Measurements from ENCODE around the gene ATAD1. TPM values are rescaled to one million over a fixed set of nuclear protein-coding genes. Genes with fewer than 3 reads are reported as not detected.

ATAD1 gene
- total RNA-seq, 1 donor from 2014 or later = 45.8 TPM

DNA sequence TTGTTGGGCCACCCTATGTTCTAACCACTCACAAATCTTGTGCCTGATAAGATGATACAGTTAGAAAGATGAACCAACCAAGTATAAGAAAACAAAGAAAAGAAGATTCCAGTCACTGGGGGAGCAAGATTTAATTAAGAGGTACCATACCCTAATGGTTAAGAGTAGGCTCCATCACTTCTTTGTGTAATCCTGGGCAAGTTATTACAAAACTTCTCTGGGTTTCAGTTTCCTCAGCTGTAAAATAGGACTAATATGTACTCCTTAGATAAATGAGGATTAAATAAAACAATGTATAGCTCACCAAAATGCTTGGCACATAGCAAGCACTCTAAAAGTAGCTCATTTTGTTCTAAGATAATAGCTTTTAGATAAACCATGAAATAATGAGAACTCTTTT is 58.5 kb downstream of the ATAD1 start:
- H3K4me1 Mint-ChIP-seq (ENCODE audit: low read depth) = peaks cover 13% of the 10 kb centered on the region
- TF ChIP-seq, protein P1, sequence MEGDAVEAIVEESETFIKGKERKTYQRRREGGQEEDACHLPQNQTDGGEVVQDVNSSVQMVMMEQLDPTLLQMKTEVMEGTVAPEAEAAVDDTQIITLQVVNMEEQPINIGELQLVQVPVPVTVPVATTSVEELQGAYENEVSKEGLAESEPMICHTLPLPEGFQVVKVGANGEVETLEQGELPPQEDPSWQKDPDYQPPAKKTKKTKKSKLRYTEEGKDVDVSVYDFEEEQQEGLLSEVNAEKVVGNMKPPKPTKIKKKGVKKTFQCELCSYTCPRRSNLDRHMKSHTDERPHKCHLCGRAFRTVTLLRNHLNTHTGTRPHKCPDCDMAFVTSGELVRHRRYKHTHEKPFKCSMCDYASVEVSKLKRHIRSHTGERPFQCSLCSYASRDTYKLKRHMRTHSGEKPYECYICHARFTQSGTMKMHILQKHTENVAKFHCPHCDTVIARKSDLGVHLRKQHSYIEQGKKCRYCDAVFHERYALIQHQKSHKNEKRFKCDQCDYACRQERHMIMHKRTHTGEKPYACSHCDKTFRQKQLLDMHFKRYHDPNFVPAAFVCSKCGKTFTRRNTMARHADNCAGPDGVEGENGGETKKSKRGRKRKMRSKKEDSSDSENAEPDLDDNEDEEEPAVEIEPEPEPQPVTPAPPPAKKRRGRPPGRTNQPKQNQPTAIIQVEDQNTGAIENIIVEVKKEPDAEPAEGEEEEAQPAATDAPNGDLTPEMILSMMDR (IDR thresholded peaks at IDR 0.05; ENCODE audit: unreplicated experiment) = no peak
- DNase-seq (ENCODE audit: low spot score, unreplicated experiment) = no peak
- H3K36me3 Mint-ChIP-seq (ENCODE audit: insufficient read depth) = peaks cover 10% of the 10 kb centered on the region
- H3K27ac Mint-ChIP-seq = no peak overlapping the region
- H3K4me3 Mint-ChIP-seq (ENCODE audit: low read depth) = no peak overlapping the region
- H3K27me3 Mint-ChIP-seq = no peaks in the 10 kb centered on the region
- no peaks in the 10 kb centered on the region for H3K9me3 Mint-ChIP-seq (ENCODE audit: low read depth)

DNA sequence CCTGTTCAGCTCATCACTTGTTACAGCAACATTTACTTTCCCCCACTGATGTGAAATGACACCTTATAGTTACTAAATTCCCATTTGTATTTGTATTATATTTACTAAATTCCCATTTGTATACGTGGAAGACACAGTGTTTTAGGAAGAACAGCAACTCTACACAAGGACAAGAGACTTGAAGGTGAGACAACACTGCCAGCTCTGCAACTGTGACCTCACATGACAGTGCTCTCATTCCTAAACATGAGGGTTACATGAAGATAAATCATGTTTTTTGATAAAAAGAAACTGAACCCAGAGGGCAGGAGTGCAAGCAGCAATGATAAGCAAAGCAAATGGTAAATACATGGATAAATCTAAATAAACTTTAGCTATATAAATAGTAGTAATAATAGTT is 60.3 kb downstream of the ATAD1 start:
- H3K4me1 Mint-ChIP-seq (ENCODE audit: low read depth) = peaks cover 5% of the 10 kb centered on the region
- H3K4me3 Mint-ChIP-seq (ENCODE audit: low read depth) = no peak overlapping the region
- peaks cover 15% of the 10 kb centered on the region for H3K36me3 Mint-ChIP-seq (ENCODE audit: insufficient read depth)
- no peak overlapping the region for H3K27ac Mint-ChIP-seq
- TF ChIP-seq, protein P1 (IDR thresholded peaks at IDR 0.05; ENCODE audit: unreplicated experiment) = no peak
- H3K9me3 Mint-ChIP-seq (ENCODE audit: low read depth) = no peaks in the 10 kb centered on the region
- no peak for DNase-seq (ENCODE audit: low spot score, unreplicated experiment)
- no peaks in the 10 kb centered on the region for H3K27me3 Mint-ChIP-seq

DNA sequence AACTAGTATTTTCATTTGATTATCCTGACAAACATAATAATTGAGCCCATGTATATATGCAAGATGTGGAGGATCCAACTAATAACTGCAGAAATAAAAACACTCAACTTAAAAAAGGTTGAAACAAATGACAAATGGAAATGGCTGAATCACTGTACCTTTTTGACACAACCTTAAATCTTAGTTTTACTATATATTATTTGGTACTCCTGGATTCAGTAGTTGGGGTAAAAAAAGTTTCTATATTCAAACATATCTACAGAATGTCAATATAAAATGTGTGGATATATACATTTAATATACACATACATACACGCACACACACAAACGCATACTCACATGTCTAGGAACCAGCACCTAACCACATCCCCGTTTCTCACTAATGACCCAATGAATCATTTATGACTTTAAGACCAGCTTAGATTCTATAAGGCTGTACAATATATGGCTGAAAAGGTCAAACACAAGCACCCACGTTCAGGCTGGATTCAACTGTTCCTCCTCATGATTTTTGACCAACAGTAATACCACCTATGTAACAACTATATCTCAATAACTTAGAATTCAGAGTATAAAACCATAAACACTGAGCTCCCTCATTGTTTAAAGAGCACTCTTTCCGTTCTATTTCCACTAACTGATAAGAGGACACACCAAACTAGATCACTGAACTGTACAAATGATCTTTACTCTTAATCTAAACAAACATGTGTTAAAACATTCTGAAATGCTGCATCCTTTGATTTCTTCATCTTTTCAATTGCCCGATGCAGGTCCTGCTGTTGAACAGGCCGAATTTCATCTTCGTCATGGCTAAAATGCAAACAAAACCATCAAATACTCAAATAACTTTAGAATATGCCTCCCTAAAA is 63.8 kb downstream of the ATAD1 start:
- no peaks in the 10 kb centered on the region for H3K9me3 Mint-ChIP-seq (ENCODE audit: low read depth)
- DNase-seq (ENCODE audit: low spot score, unreplicated experiment) = no peak
- H3K27ac Mint-ChIP-seq = no peak overlapping the region
- H3K4me1 Mint-ChIP-seq (ENCODE audit: low read depth) = peaks cover 19% of the 10 kb centered on the region
- TF ChIP-seq, protein P1 (IDR thresholded peaks at IDR 0.05; ENCODE audit: unreplicated experiment) = no peak
- no peaks in the 10 kb centered on the region for H3K27me3 Mint-ChIP-seq
- H3K36me3 Mint-ChIP-seq (ENCODE audit: insufficient read depth) = peaks cover 13% of the 10 kb centered on the region
- no peak overlapping the region for H3K4me3 Mint-ChIP-seq (ENCODE audit: low read depth)

DNA sequence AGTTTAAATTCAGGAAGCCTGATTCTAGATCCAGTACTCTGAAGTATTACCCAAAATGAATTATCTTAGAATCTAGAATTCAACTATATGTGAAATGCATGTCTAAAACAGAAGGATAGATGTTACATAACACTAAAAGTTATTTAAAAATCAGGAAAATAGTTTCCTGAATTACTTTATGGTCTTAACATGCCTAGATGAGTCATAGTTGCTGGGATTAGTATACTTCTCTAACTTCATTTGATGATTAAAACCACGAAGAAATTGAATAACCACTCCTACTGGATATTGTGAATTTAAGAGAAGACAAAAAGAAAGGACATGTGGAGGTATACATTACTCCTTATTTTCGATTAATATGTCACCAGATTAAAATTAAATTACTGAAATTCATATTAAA is 65.5 kb downstream of the ATAD1 start:
- H3K4me1 Mint-ChIP-seq (ENCODE audit: low read depth) = peaks cover 18% of the 10 kb centered on the region
- TF ChIP-seq, protein P1 (IDR thresholded peaks at IDR 0.05; ENCODE audit: unreplicated experiment) = no peak
- H3K36me3 Mint-ChIP-seq (ENCODE audit: insufficient read depth) = peaks cover 13% of the 10 kb centered on the region
- peaks cover 4% of the 10 kb centered on the region for H3K9me3 Mint-ChIP-seq (ENCODE audit: low read depth)
- no peak overlapping the region for H3K27ac Mint-ChIP-seq
- H3K27me3 Mint-ChIP-seq = no peaks in the 10 kb centered on the region
- H3K4me3 Mint-ChIP-seq (ENCODE audit: low read depth) = no peak overlapping the region
- DNase-seq (ENCODE audit: low spot score, unreplicated experiment) = no peak

DNA sequence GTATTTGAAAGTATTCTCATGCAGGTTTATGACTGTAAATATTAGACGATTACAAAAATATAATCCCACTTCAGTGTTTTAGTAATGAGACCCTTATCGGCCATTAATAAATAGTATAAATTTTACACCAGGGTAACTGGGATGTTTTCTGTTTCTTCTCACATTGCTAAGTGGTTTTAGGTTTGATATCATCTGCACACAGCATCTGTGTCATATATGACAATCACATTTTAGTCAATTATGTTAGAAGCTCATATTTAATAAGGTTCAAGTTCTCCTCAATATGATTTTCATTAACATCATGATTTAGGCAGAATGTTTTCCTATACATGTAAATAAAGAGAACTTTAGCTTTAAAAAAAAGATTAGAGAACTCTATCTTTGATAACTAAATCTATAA is 66.8 kb downstream of the ATAD1 start:
- Mint-ChIP-seq H3K27ac (no peak overlapping the region), H3K9me3 (ENCODE audit: low read depth) (peaks cover 4% of the 10 kb centered on the region), H3K4me3 (ENCODE audit: low read depth) (no peak overlapping the region), H3K36me3 (ENCODE audit: insufficient read depth) (peaks cover 12% of the 10 kb centered on the region), H3K27me3 (no peaks in the 10 kb centered on the region), H3K4me1 (ENCODE audit: low read depth) (peaks cover 18% of the 10 kb centered on the region)
- DNase-seq (ENCODE audit: low spot score, unreplicated experiment) = no peak
- TF ChIP-seq, protein P1 (IDR thresholded peaks at IDR 0.05; ENCODE audit: unreplicated experiment) = no peak
